Activated naive CD8-positive, alpha-beta T cell treated with anti-CD3 and anti-CD28 coated beads, Interleukin-2, amount 50 U/mL, for 24 hours (primary cell): ENCODE measurements around the gene GNB1.

ENCODE experiments used
- ATAC-seq: fragments of 150-1000 bp; cut with Tn5 transposase; one replicate; pipeline ENCODE4 v1.10.0; 2021
- DNase-seq: peaks from one replicate; pipeline ENCODE4 v3.0.0; 2021
- H3K27ac Mint-ChIP-seq: one replicate; pipeline ENCODE4 v1.8.0; 2021; ENCODE audit warnings: mild to moderate bottlenecking, mixed read lengths
- H3K27me3 Mint-ChIP-seq: one replicate; pipeline ENCODE4 v1.8.0; 2021; ENCODE audit warnings: mixed read lengths
- H3K36me3 Mint-ChIP-seq: one replicate; pipeline ENCODE4 v1.8.0; 2021; ENCODE audit warnings: low read depth, mixed read lengths
- H3K4me1 Mint-ChIP-seq: one replicate; pipeline ENCODE4 v1.8.0; 2021; ENCODE audit warnings: mixed read lengths
- H3K4me3 Mint-ChIP-seq: one replicate; pipeline ENCODE4 v1.8.0; 2021; ENCODE audit warnings: mild to moderate bottlenecking, moderate library complexity, mixed read lengths
- H3K9me3 Mint-ChIP-seq: one replicate; pipeline ENCODE4 v1.8.0; 2021; ENCODE audit warnings: mixed read lengths

GNB1 gene

GRCh38 chr1:1906185-1907097, 15.6 kb upstream of the GNB1 start:
- ATAC-seq: peak; percentile 53
- Mint-ChIP-seq H3K9me3 (no peaks in the 10 kb centered on the region), H3K4me1 (peaks cover 17% of the 10 kb centered on the region), H3K27ac (peak overlapping the region; percentile 25), H3K36me3 (no peaks in the 10 kb centered on the region), H3K27me3 (no peaks in the 10 kb centered on the region), H3K4me3 (peak overlapping the region; percentile 3)
- peak; percentile 79 for DNase-seq

GRCh38 chr1:1903224-1903623, 12.3 kb upstream of the GNB1 start:
- DNase-seq: no peak
- Mint-ChIP-seq H3K4me1 (peaks cover 13% of the 10 kb centered on the region), H3K9me3 (no peaks in the 10 kb centered on the region), H3K27ac (no peak overlapping the region), H3K27me3 (no peaks in the 10 kb centered on the region), H3K4me3 (no peak overlapping the region), H3K36me3 (no peaks in the 10 kb centered on the region)
- ATAC-seq: no peak

GRCh38 chr1:1901641-1902294, 10.9 kb upstream of the GNB1 start:
- ATAC-seq (no peak), DNase-seq (no peak)
- Mint-ChIP-seq H3K27ac (no peak overlapping the region), H3K4me1 (peaks cover 10% of the 10 kb centered on the region), H3K4me3 (no peak overlapping the region), H3K36me3 (no peaks in the 10 kb centered on the region), H3K9me3 (no peaks in the 10 kb centered on the region), H3K27me3 (no peaks in the 10 kb centered on the region)

- Mint-ChIP-seq H3K27me3 (peaks cover 1% of the 10 kb centered on the region), H3K27ac (no peak overlapping the region), H3K36me3 (no peaks in the 10 kb centered on the region), H3K4me3 (no peak overlapping the region), H3K4me1 (peaks cover 4% of the 10 kb centered on the region), H3K9me3 (no peaks in the 10 kb centered on the region)
- ATAC-seq (no peak), DNase-seq (no peak)
Observed at GRCh38 chr1:1900883-1901640, 10.2 kb upstream of the GNB1 start.

GRCh38 chr1:1899967-1900327, 9.1 kb upstream of the GNB1 start:
- H3K27me3 Mint-ChIP-seq: peaks cover 3% of the 10 kb centered on the region
- DNase-seq (no peak), ATAC-seq (no peak)
- no peak overlapping the region for H3K4me3 Mint-ChIP-seq
- H3K36me3 Mint-ChIP-seq: no peaks in the 10 kb centered on the region
- peaks cover 7% of the 10 kb centered on the region for H3K4me1 Mint-ChIP-seq
- H3K27ac Mint-ChIP-seq: no peak overlapping the region
- no peaks in the 10 kb centered on the region for H3K9me3 Mint-ChIP-seq

- H3K4me1 Mint-ChIP-seq: peaks cover 12% of the 10 kb centered on the region
- H3K27ac Mint-ChIP-seq: no peak overlapping the region
- ATAC-seq (peak; percentile 11), DNase-seq (no peak)
- H3K9me3 Mint-ChIP-seq: no peaks in the 10 kb centered on the region
- H3K4me3 Mint-ChIP-seq: no peak overlapping the region
- H3K36me3 Mint-ChIP-seq: no peaks in the 10 kb centered on the region
- H3K27me3 Mint-ChIP-seq: peaks cover 3% of the 10 kb centered on the region
Observed at GRCh38 chr1:1899266-1899966, 8.5 kb upstream of the GNB1 start.

- H3K9me3 Mint-ChIP-seq: no peaks in the 10 kb centered on the region
- H3K27me3 Mint-ChIP-seq: peaks cover 3% of the 10 kb centered on the region
- no peak overlapping the region for H3K4me3 Mint-ChIP-seq
- no peak for ATAC-seq
- H3K27ac Mint-ChIP-seq: no peak overlapping the region
- H3K36me3 Mint-ChIP-seq: no peaks in the 10 kb centered on the region
- no peak for DNase-seq
- H3K4me1 Mint-ChIP-seq: peaks cover 13% of the 10 kb centered on the region
Observed at GRCh38 chr1:1898246-1898933, 7.5 kb upstream of the GNB1 start.

- Mint-ChIP-seq H3K4me3 (no peak overlapping the region), H3K9me3 (no peaks in the 10 kb centered on the region), H3K27me3 (peaks cover 3% of the 10 kb centered on the region), H3K4me1 (peaks cover 28% of the 10 kb centered on the region), H3K27ac (no peak overlapping the region), H3K36me3 (no peaks in the 10 kb centered on the region)
- DNase-seq (no peak), ATAC-seq (no peak)
Observed at GRCh38 chr1:1895456-1896336, 4.8 kb upstream of the GNB1 start.

GRCh38 chr1:1895060-1895418, 4.2 kb upstream of the GNB1 start:
- Mint-ChIP-seq H3K27me3 (peaks cover 3% of the 10 kb centered on the region), H3K4me1 (peaks cover 28% of the 10 kb centered on the region), H3K36me3 (no peaks in the 10 kb centered on the region), H3K27ac (no peak overlapping the region), H3K9me3 (no peaks in the 10 kb centered on the region), H3K4me3 (no peak overlapping the region)
- ATAC-seq: no peak
- DNase-seq: no peak

GRCh38 chr1:1894354-1895059, 3.6 kb upstream of the GNB1 start:
- no peaks in the 10 kb centered on the region for H3K9me3 Mint-ChIP-seq
- no peak for ATAC-seq
- H3K27me3 Mint-ChIP-seq: peaks cover 3% of the 10 kb centered on the region
- peaks cover 28% of the 10 kb centered on the region for H3K4me1 Mint-ChIP-seq
- DNase-seq: no peak
- H3K27ac Mint-ChIP-seq: no peak overlapping the region
- H3K4me3 Mint-ChIP-seq: no peak overlapping the region
- no peaks in the 10 kb centered on the region for H3K36me3 Mint-ChIP-seq

- H3K4me1 Mint-ChIP-seq: peaks cover 29% of the 10 kb centered on the region
Observed at GRCh38 chr1:1893997-1894353, 3.1 kb upstream of the GNB1 start.

GRCh38 chr1:1893291-1893985, 2.6 kb upstream of the GNB1 start:
- Mint-ChIP-seq H3K27me3 (peaks cover 3% of the 10 kb centered on the region), H3K9me3 (no peaks in the 10 kb centered on the region), H3K27ac (no peak overlapping the region), H3K4me1 (peaks cover 34% of the 10 kb centered on the region), H3K36me3 (peaks cover 6% of the 10 kb centered on the region), H3K4me3 (peak overlapping the region; percentile 30)
- no peak for DNase-seq
- ATAC-seq: no peak

More at GRCh38 chr1:1893997-1894353, 3.1 kb upstream of the GNB1 start:
- H3K27me3 Mint-ChIP-seq: peaks cover 3% of the 10 kb centered on the region
- H3K27ac Mint-ChIP-seq: no peak overlapping the region
- no peak for ATAC-seq
- H3K9me3 Mint-ChIP-seq: no peaks in the 10 kb centered on the region
- H3K36me3 Mint-ChIP-seq: peaks cover 4% of the 10 kb centered on the region
- no peak for DNase-seq
- no peak overlapping the region for H3K4me3 Mint-ChIP-seq
